HEK293T (cell line): ENCODE results near the gene SLC25A30.

Source experiments
- ARNT ChIP-seq: fragments of 450-650 bp; IDR thresholded peaks from 2 replicates; pipeline ENCODE4 v1.6.1; 2017; ENCODE audit warnings: mild to moderate bottlenecking
- SP1 ChIP-seq: fragments of 450-650 bp; IDR thresholded peaks from 2 replicates; pipeline ENCODE4 v1.6.1; 2017

DNA sequence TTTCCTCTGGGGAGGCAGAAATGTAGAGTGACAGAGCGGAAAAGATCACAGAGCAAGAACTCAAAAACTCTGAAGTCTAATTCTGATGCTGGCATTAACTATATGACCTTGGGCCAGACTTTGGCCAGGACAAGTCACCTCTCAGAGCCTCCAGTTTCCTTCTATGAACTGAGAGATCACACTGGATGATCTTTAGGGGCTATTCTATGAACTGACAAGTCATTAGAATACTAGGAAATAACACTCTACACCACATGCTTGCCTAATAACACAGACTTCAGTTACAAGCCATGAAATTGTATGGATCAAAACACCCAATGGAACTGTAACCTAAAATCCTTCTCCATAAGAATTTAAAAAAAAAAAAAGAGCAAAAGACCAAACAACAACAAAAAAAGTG lies 16.9 kb downstream of the SLC25A30 start:
- TF ChIP-seq ARNT (no peak), SP1 (no peak)
